ENCODE data around the gene LONRF2.

GRCh38 chr2:100265226-100265625 lies 57.1 kb downstream of the LONRF2 start:
- TF ChIP-seq CTCF (IDR thresholded peaks at IDR 0.05) (no peak), POLR2AphosphoS5 (IDR thresholded peaks at IDR 0.05) (no peak), POLR2A (IDR thresholded peaks at IDR 0.05) (no peak)

All from transverse colon (tissue), 4 donors.